ENCODE measurements around the gene TSFM. TPM values are rescaled to one million over a fixed set of nuclear protein-coding genes. Genes with fewer than 3 reads are reported as not detected.

Gene TSFM
- polyA plus RNA-seq, 3 donors = 4.5 to 22.6 (median 21.8) TPM

DNA sequence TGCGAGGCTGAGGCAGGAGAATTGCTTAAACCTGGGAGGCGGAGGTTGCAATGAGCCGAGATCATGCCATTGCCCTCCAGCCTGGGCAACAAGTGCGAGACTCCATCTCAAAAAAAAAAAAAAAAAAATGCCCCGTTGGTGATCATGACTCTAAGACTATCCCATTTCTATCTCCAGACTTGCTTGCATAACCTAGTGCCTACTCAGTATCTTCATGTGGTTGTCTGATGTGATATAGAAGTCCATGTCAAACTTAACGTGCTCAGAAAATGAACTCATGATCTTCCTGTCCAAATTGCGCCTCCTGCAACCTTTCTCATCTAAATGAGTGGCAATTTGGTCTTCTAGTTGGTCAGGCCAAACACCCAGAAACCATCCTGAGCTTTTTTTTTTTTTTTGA is 4.7 kb upstream of the TSFM start:
- peaks cover 0 to 4% (median 0%) of the 10 kb centered on the region in 3 donors for H3K27me3 Mint-ChIP-seq (ENCODE audit: low read depth in 3 of 3)
- intact Hi-C loops (cut with micrococcal nuclease) = no loop called here
- no peaks in the 10 kb centered on the region for H4K20me1 ChIP-seq (ENCODE audit: insufficient read depth, low read length)

DNA sequence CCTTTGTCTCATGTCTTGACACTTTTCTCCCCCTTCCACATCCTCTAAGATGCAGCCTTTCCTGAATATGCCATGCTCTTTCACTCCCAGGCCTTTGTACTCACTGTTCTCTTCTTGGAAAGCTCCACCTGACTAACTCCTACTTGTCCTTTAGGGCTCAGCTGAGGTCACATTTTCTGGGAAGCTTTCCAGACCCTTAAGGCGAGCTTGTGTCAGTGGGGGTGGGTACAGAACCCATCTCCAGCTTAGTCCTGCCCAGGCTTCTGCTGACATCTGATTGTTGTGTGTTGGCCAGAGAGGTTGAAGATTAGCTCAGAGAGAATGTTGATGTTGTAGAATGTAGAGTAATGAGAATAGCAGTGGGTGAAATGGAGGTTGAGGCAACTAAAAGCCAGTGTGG is 2.9 kb upstream of the TSFM start:
- Mint-ChIP-seq H3K4me1 (peaks cover 54% of the 10 kb centered on the region), H3K4me3 (no peak overlapping the region), H3K27me3 (ENCODE audit: low read depth in 3 of 3) (peaks cover 0 to 4% (median 0%) of the 10 kb centered on the region in 3 donors), H3K36me3 (peaks cover 5 to 9% of the 10 kb centered on the region in 2 donors), H3K27ac (peak overlapping the region in 1 of 7 donors; percentile 36), H3K9me3 (peaks cover 0 to 7% (median 0%) of the 10 kb centered on the region in 7 donors)
- no peaks in the 10 kb centered on the region for H4K20me1 ChIP-seq (ENCODE audit: insufficient read depth, low read length)
- intact Hi-C loops (cut with micrococcal nuclease) = loop anchor here in 1 of 2 donors (5.0 kb wide), 1 partner anchor 68 kb away; the partner anchor contains the start of gene CTDSP2
- WGBS (ENCODE audit: insufficient coverage) = 83% methylated on average over 1 of the region's 1 CpG
- TF ChIP-seq, protein P1, sequence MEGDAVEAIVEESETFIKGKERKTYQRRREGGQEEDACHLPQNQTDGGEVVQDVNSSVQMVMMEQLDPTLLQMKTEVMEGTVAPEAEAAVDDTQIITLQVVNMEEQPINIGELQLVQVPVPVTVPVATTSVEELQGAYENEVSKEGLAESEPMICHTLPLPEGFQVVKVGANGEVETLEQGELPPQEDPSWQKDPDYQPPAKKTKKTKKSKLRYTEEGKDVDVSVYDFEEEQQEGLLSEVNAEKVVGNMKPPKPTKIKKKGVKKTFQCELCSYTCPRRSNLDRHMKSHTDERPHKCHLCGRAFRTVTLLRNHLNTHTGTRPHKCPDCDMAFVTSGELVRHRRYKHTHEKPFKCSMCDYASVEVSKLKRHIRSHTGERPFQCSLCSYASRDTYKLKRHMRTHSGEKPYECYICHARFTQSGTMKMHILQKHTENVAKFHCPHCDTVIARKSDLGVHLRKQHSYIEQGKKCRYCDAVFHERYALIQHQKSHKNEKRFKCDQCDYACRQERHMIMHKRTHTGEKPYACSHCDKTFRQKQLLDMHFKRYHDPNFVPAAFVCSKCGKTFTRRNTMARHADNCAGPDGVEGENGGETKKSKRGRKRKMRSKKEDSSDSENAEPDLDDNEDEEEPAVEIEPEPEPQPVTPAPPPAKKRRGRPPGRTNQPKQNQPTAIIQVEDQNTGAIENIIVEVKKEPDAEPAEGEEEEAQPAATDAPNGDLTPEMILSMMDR (IDR thresholded peaks at IDR 0.05) = no peak
- H3K9me3 ChIP-seq (replicated peaks in 1 of 2; ENCODE audit: control insufficient read depth in 1 of 2, insufficient read depth in 1 of 2, low read length in 2 of 2) = no peaks in the 10 kb centered on the region
- H3K36me3 ChIP-seq (replicated peaks in 1 of 2; ENCODE audit: control insufficient read depth in 1 of 2, insufficient read depth in 2 of 2, low read length in 2 of 2) = no peaks in the 10 kb centered on the region
- H2AFZ ChIP-seq (ENCODE audit: insufficient read depth, low read depth, low read length, poor library complexity, severe bottlenecking) = no peak overlapping the region
- peaks cover 52 to 53% of the 10 kb centered on the region in 2 donors for H3K4me1 ChIP-seq (ENCODE audit: control insufficient read depth in 1 of 2, insufficient read depth in 2 of 2, low read length in 2 of 2)
- H3K9ac ChIP-seq (ENCODE audit: insufficient read depth, low read length, poor library complexity, severe bottlenecking) = no peak overlapping the region
- H3K79me2 ChIP-seq (ENCODE audit: insufficient read depth, low read length) = peaks cover 17% of the 10 kb centered on the region
- no peaks in the 10 kb centered on the region for H3K27me3 ChIP-seq (ENCODE audit: control insufficient read depth in 2 of 2, insufficient read depth in 2 of 2, low read length in 2 of 2)
- no peak overlapping the region for H3K4me3 ChIP-seq (replicated peaks in 1 of 3; ENCODE audit: low read depth in 2 of 3, low read length in 3 of 3)
- no peak for DNase-seq
- peak overlapping the region in 1 of 2 donors; percentile 81 for H3K27ac ChIP-seq (ENCODE audit: low read depth in 1 of 2, low read length in 2 of 2)
- H3K4me2 ChIP-seq (replicated peaks; ENCODE audit: extremely low read depth, low read length, poor library complexity, severe bottlenecking) = no peak overlapping the region

More for the DNA sequence above, 4.7 kb upstream of the TSFM start:
- peaks cover 0 to 7% (median 0%) of the 10 kb centered on the region in 7 donors for H3K9me3 Mint-ChIP-seq
- Histone ChIP-seq H3K4me3 (replicated peaks in 1 of 3; ENCODE audit: low read depth in 2 of 3, low read length in 3 of 3) (no peak overlapping the region), H2AFZ (ENCODE audit: insufficient read depth, low read depth, low read length, poor library complexity, severe bottlenecking) (no peak overlapping the region), H3K79me2 (ENCODE audit: insufficient read depth, low read length) (peaks cover 4% of the 10 kb centered on the region), H3K27ac (ENCODE audit: low read depth in 1 of 2, low read length in 2 of 2) (no peak overlapping the region), H3K27me3 (ENCODE audit: control insufficient read depth in 2 of 2, insufficient read depth in 2 of 2, low read length in 2 of 2) (no peaks in the 10 kb centered on the region), H3K36me3 (replicated peaks in 1 of 2; ENCODE audit: control insufficient read depth in 1 of 2, insufficient read depth in 2 of 2, low read length in 2 of 2) (no peaks in the 10 kb centered on the region), H3K9ac (ENCODE audit: insufficient read depth, low read length, poor library complexity, severe bottlenecking) (no peak overlapping the region), H3K4me2 (replicated peaks; ENCODE audit: extremely low read depth, low read length, poor library complexity, severe bottlenecking) (no peak overlapping the region), H3K9me3 (replicated peaks in 1 of 2; ENCODE audit: control insufficient read depth in 1 of 2, insufficient read depth in 1 of 2, low read length in 2 of 2) (no peaks in the 10 kb centered on the region), H3K4me1 (ENCODE audit: control insufficient read depth in 1 of 2, insufficient read depth in 2 of 2, low read length in 2 of 2) (peaks cover 52 to 54% of the 10 kb centered on the region in 2 donors)
- WGBS (ENCODE audit: insufficient coverage) = no CpG with 5 or more reads among the region's 7 CpGs
- TF ChIP-seq, protein P1 (IDR thresholded peaks at IDR 0.05) = no peak
- H3K4me1 Mint-ChIP-seq = peaks cover 50% of the 10 kb centered on the region
- DNase-seq = no peak
- peaks cover 6 to 9% of the 10 kb centered on the region in 2 donors for H3K36me3 Mint-ChIP-seq
- H3K4me3 Mint-ChIP-seq = no peak overlapping the region
- H3K27ac Mint-ChIP-seq = no peak overlapping the region

Data from CD14-positive monocyte (primary cell).